HG03575 (cell line): ENCODE results near the gene AFF4.

Source experiments
- ATAC-seq: cut with Tn5 transposase; IDR thresholded peaks from one replicate; pipeline ENCODE4 v1.9.1; 2021; ENCODE audit not compliant: unreplicated experiment, insufficient number of reproducible peaks, low FRiP score; ENCODE audit errors: extremely low read depth

Gene AFF4

DNA sequence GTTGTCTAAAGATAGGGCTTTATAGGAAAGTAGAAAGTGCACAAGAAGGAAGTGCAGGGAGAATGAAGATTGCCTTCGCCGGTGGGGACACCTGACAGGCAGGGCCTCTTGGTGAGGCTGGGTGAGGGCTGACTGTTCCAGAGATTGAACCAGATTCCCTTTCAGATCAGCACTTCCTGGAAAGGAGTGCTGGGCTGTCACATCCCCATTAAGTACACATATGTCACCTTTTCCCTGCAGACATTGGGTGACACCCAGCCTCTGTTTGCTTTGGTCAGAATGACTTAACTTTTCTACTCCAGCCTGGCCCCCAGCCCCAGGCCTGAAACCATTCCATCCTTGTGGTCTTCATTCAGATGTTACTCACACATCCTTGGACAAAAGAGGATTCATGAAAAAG lies 125.6 kb downstream of the AFF4 start:
- ATAC-seq: no peak

DNA sequence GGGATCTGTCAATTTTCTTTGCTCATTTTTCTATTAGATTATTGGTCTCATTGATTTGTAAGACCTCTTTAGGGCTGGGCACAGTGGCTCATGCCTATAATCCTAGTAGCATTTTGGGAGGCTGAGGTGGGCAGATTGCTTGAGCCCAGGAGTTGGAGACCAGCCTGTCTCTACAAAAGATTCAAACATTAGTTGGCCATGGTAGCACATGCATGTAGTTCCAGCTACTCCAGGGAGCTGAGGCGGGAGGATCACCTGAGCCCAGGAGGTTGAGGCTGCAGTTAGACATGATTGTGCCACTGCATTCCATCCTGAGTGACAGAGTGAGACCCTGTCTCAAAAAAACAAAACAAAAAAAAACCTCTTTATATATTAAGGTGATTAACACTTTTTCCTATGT lies 126.6 kb downstream of the AFF4 start:
- no peak for ATAC-seq

DNA sequence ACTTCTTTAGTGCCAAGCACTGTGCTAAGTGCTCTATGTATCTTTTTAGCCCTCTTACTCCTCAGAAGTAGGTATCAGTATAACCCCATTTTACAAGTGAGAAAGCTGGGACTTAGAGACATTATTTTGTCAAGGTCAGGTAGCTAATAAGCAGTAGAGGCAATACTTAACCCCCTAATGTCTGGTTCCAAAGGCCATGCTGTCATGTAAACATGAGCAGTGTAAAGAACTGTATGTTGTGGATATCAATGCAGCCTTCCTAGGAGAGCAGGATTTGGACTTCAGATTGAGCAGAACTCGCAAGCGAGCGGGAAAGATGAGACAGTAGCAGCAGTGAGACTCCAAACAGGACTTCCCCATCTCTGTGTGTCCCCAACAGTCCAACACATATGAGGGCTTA lies 129.4 kb downstream of the AFF4 start:
- ATAC-seq: no peak

DNA sequence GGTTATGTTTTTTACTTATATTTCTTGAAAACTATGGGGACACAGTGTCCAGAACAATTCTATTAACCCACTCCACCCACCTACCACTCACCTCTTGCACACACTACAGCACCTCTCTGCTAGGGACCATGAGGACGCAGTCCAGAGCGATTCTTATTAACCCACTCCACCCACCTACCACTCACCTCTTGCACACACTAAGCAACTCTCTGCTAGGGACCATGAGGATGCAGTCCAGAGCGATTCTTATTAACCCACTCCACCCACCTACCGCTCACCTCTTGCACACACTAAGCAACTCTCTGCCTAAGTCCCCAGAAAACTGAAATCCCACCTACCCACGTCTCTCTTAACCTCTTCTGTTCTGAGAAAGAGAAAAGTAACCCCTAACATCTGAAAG lies 130.8 kb downstream of the AFF4 start:
- ATAC-seq: no peak

DNA sequence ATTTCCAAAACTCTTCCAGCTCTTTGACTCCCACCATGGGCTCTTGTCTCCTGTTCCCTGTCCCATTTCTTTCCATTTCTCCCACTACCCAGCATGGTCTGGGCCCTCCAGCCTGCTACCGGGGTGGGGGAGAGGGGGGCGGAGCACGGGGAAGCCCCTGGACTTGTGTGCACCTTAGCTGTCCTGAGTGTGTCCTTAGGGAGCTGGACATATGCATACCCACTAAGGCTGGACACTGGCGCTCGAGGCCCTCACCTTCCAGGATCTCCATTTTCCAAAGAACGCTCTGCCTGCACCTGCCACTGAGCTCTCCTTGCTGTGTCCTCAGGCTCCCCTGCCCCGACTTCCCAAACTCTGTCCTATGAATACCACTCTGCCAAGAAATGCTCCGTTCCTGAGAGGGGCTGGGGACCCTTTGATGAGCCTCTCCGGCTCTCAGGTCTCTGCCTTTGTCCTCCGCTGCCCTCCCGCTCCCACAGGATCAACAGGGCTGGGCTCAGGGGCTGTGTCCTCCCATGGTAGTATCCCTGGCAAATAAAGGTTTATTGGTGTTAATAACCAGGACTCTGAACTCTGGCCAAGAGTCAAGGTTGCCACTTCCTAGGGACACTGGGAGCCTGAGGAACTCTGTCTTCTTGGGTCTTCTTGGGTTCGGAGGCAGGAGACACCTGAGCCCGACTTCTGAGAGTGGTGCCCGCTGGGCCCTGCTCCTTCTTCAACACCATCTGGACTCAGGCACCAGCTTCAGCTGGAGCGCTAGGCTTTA lies 132.2 kb downstream of the AFF4 start:
- ATAC-seq: no peak

DNA sequence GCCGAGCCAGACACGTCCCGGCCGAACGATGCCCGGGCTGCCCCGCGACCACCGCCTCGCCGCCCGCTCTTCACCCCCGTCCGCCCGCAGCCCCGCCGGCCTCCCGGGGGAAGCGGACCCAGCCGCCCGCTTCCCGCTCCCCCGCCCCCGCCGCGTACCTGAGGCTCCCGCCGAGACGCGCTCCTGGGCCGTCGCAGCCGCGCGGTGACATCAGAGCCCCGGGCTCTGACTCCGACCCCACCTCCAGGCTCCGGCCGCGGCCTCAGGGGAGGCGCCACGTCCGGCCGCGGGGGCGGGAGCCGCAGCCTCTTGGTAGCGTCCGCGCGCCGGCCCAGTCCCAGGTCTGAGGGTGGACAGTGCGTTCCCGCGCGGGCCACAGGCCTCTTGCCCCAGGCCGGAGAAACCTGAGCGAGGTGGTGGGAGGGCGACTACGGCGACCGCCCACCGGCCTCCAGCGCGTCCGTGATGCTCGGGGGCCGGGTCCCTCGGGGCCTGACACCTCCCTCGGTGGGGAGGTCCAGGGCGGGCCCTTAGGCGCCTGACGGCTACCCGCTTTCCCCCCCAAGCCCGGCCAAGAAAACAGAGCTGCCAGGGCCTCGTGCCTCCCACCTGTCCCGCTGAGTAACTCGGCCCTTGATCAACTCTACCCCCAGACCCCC lies 132.9 kb downstream of the AFF4 start, which contains the start of gene SHROOM1:
TSS of gene SHROOM1 (minus strand) at position 212 of the 659 bp plus-strand sequence. CDS start 4,507 bp downstream, outside the sequence.
- no peak for ATAC-seq

DNA sequence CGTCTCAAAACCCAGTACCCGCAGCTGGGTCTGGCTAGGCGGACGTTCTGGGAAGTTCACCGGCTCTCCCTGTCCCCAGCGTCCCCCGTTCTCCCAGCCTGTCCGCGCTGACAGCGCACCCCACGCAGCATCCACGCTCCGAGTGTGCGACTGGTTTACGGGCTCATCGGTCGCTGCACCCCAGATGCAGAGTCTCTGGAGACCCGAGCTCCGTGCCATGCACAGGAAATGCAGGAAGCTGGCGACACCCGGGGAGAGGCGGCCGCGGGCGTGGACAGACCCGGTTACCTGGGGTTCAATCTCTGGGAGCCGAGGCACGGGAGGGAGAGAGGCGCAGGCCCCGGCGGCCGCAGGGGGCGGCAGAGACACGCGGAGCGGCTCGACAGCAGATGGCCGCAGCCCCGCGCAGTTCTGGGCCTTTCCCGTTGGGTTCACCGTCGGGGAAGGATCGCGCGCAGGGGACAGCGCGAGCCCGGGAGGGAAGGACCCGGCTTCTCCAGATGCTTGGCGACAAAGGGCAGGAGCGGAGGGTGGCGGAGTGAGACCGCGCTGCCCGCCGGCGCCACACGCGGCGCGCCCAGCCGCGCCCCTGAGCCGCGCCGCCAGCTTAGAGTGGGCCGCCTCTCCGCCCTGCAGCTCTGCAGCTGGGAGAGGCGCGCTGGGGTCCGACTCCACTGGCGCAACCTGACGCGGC lies 133.5 kb downstream of the AFF4 start:
- ATAC-seq: no peak

DNA sequence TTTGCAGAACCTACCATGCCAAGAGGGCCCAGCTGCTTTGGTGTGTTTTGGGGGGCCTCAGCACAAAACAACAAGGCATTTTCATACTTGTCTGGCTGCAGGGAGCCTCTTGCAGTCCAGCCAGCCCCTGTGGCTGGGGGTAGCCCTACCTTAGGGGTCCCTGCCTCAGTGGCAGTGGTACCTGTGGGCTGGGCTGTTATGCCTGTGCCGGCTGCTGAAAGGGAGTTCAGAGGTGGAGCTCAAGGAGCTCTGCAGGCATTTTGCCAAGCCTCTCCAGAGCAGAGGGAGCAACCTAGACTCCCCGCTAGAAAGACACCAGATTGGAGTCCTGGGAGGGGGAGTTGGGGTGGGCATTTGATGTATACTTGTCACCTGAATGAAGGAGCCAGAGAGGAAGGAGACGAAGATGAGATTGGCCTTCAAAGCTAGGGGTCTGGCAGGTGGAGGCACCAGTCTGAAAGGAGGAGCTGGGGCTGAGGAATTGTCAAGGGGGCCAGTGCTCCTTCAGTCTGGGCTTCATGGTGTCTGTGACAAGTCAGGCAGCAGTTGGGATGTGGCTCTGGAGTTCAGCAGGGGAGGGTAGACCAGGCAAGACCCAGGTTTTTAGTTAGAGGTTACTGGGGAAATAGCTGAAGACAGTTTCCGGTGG lies 134.5 kb downstream of the AFF4 start:
- ATAC-seq: no peak

DNA sequence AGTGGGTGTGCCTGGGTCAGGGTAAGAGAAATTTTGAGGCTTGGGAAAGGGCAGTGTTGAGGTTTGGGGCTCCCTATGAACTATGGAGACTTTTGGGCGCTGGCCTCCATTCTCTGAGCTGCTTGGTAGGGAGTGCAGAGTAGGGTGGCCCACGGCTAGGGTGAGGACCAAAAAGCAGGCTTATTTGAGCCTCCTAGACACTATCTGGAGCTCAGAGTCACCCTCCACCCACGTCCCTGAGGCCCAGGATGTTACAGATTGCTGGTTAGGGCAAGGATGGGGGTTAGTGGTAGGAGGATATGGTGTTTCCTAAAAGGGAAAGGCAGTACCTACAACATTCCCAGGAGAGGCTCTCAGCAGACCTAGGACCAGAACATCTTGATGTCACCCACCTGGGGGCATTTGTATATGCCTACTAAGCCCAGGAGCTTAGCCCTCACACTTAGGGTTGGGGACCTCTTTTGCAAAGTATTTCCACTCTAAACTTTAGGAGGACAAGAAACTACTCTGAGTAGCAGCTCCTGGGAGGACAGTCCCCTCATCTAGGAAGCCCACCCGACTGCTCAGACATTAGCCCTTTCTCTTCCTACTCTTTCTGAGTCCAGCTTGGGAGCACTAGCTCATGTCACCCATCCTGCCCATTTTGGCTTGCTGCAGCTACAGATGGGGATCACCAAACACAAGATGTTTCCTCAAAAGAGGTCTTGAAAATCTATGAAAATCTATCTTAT lies 135.3 kb downstream of the AFF4 start:
- ATAC-seq: no peak

DNA sequence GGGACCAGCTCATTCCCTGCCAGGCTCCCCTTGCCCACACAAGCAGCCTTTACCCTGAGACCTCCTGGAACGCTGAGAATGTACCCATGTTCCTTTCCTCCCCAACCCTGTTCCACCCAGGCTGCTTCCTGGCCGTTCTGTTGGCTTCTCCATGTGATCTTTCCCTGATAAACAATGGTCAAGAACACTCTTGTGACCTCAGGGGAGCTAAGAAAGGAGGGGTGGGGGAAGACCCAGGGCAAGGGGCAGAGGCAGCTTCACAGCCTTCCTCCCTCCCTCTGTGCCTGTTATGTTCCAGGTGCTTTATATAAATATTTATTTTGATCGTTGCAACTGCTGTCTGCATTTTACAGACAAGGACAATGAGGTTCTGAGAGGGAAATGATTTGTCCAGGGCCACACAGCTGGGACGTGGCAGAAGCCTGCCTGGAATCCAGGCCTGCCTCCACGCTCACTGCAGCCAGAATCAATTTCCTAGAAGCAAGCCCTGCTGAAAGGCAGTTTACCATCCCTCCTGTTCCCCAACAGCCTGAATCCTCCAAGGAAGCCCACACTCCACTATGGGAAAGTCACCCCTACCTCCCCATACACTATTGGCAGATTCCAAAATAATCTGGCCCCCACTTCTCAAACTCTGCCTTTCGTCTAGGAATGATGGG lies 136.9 kb downstream of the AFF4 start:
- no peak for ATAC-seq

DNA sequence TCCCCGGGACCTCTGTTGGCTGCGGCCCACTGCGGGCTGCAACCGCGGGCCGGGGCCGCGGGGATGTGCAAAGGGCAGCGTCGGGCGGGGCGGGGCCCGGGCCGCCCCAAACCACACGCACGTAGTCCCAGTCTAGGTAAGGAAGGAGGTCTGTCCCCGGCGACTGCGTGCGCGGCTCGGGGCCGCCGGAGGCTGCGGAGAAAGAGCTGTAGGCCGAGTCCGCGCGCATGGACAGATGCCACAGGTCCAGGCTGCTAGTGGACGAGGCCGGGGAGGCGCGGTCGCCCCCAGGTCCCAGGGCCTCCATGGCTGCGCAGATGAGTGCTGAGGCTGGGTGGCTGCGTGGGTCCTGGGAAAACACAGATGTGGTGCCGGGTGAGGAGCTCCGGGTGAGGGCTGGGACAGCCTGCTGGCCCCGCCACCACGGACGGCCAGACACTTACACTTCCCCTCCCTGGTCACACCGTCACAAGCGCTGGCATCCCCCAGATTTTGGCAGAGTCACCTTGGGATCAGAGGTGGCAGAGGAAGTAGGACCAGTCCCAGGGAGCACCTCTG lies 137.5 kb downstream of the AFF4 start:
- ATAC-seq: no peak
